CD4-positive, alpha-beta memory T cell (primary cell): ENCODE measurements around the gene FOXO6. TPM values are rescaled to one million over a fixed set of nuclear protein-coding genes. Genes with fewer than 3 reads are reported as not detected.

Source experiments
- CTCF ChIA-PET: fragments of 350-600 bp; sonication (Branson Sonifier 250); formaldehyde crosslinking; loops from one replicate; lab custom pipeline; 2021; ENCODE audit warnings: inconsistent platforms; ENCODE audit not compliant: partially characterized antibody; lab: Charles Lee
- POLR2A ChIA-PET: fragments of 350-600 bp; sonication (Branson Sonifier 250); formaldehyde crosslinking; loops from one replicate; lab custom pipeline; 2021; ENCODE audit not compliant: partially characterized antibody; lab: Charles Lee
- DNase-seq, 5 donors: peaks; one replicate each; pipeline versions ENCODE4 v3.0.0 to v3.0.0-alpha.2; 2020 to 2022; ENCODE audit warnings: mixed read lengths in 1 of 5
- H3K27ac ChIP-seq: one replicate; pipeline ENCODE4 v1.7.0; 2013; ENCODE audit warnings: low read depth, low read length
- H3K27me3 ChIP-seq: 2 replicates; pipeline ENCODE4 v1.7.0; 2013; ENCODE audit warnings: mild to moderate bottlenecking, low read length, moderate library complexity; ENCODE audit not compliant: insufficient read depth
- H3K36me3 ChIP-seq: 2 replicates; pipeline ENCODE4 v1.7.0; 2013; ENCODE audit warnings: mild to moderate bottlenecking, low read length, moderate library complexity; ENCODE audit not compliant: insufficient read depth
- H3K4me1 ChIP-seq: 2 replicates; pipeline ENCODE4 v1.7.0; 2013; ENCODE audit warnings: mild to moderate bottlenecking, low read length, moderate library complexity; ENCODE audit not compliant: insufficient read depth
- H3K4me3 ChIP-seq, 2 donors: one replicate each; pipeline ENCODE4 v1.7.0; 2013; ENCODE audit warnings: low read length in 2 of 2, mild to moderate bottlenecking in 1 of 2
- H3K9me3 ChIP-seq, 2 donors: one replicate each; pipeline ENCODE4 v1.7.0; 2013; ENCODE audit warnings: low read length in 2 of 2, control low read depth in 1 of 2; ENCODE audit not compliant: control insufficient read depth in 1 of 2
- H3K27ac Mint-ChIP-seq, 7 donors: one replicate each; pipeline ENCODE4 v1.8.0; 2020 to 2021; ENCODE audit warnings: mixed read lengths in 7 of 7, mild to moderate bottlenecking in 6 of 7, inconsistent platforms in 3 of 7, moderate library complexity in 3 of 7
- H3K27me3 Mint-ChIP-seq, 2 donors: one replicate each; pipeline ENCODE4 v1.8.0; 2020 to 2021; ENCODE audit warnings: mixed read lengths in 2 of 2
- H3K36me3 Mint-ChIP-seq, 2 donors: one replicate each; pipeline ENCODE4 v1.8.0; 2020 to 2021; ENCODE audit warnings: mixed read lengths in 2 of 2, inconsistent platforms in 1 of 2, mild to moderate bottlenecking in 1 of 2
- H3K4me1 Mint-ChIP-seq, 4 donors: one replicate each; pipeline ENCODE4 v1.8.0; 2020 to 2021; ENCODE audit warnings: mixed read lengths in 4 of 4, mild to moderate bottlenecking in 1 of 4
- H3K4me3 Mint-ChIP-seq, 8 donors: one replicate each; pipeline ENCODE4 v1.8.0; 2020 to 2021; ENCODE audit warnings: mixed read lengths in 8 of 8, mild to moderate bottlenecking in 7 of 8, moderate library complexity in 6 of 8, inconsistent platforms in 3 of 8
- H3K9me3 Mint-ChIP-seq, 8 donors: one replicate each; pipeline ENCODE4 v1.8.0; 2020 to 2021; ENCODE audit warnings: mixed read lengths in 8 of 8, mild to moderate bottlenecking in 5 of 8, inconsistent platforms in 3 of 8, moderate library complexity in 1 of 8
- intact Hi-C: fragments of 100-400 bp; cut with micrococcal nuclease; formaldehyde crosslinking; loops from one replicate; pipeline ENCODE4 v1.15.1; 2023
- polyA plus RNA-seq, 2 donors: library from polyadenylated mRNA; unstranded; fragments of 300-500 nt; fragmentation: Illumina TruSeq; gene quantifications; one replicate each; pipeline ENCODE4 v1.2.3, GENCODE V29; 2021
- total RNA-seq, 2 experiments: library from RNA; stranded (reverse); gene quantifications; one replicate each; pipeline ENCODE4 v1.2.3, GENCODE V29; 2021

FOXO6 gene
- total and polyA plus RNA-seq, 4 experiments from 2014 or later: not detected

DNA sequence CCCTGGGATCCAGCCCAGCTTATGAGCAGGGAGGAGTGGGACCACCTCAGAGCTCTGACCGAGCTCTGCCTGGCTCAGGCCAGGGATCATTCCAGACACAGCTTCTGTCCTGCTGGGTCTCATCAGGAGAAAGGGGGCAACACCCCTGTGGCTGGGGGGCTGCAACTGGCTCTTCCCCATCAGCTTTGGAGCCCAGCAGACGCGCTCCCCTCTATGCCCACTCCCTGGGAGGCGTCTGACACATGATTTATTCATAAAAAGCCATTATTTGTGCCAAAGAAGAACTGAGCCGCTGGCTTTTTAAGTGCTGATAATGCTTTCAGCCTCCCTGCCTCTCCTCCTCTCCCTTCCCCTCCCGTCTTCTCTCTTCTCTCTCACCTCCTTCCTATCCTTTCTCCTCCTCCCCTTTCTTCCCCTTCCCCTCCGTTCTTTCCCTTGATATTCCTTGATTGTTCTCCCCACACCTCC is 25.0 kb downstream of the FOXO6 start:
- no peaks in the 10 kb centered on the region for H3K36me3 ChIP-seq
- peaks cover 6 to 14% (median 10%) of the 10 kb centered on the region in 4 donors for H3K4me1 Mint-ChIP-seq
- H3K27me3 ChIP-seq: peaks cover 3% of the 10 kb centered on the region
- ChIA-PET CTCF (no interaction called here), POLR2A (interaction anchor here (0.9 kb wide), 1 partner anchor 19 kb away, joined by 3 read pairs; no protein-coding TSS in a partner anchor)
- no peak overlapping the region for H3K27ac ChIP-seq
- H3K4me3 ChIP-seq: no peak overlapping the region
- intact Hi-C loops: no loop called here
- peaks cover 0 to 2% of the 10 kb centered on the region in 2 donors for H3K36me3 Mint-ChIP-seq
- peaks cover 31 to 34% of the 10 kb centered on the region in 2 donors for H3K27me3 Mint-ChIP-seq
- peaks cover 0 to 4% (median 0%) of the 10 kb centered on the region in 8 donors for H3K9me3 Mint-ChIP-seq
- no peaks in the 10 kb centered on the region for H3K9me3 ChIP-seq
- peaks cover 16% of the 10 kb centered on the region for H3K4me1 ChIP-seq
- H3K27ac Mint-ChIP-seq: no peak overlapping the region
- H3K4me3 Mint-ChIP-seq: no peak overlapping the region
- DNase-seq: no peak

DNA sequence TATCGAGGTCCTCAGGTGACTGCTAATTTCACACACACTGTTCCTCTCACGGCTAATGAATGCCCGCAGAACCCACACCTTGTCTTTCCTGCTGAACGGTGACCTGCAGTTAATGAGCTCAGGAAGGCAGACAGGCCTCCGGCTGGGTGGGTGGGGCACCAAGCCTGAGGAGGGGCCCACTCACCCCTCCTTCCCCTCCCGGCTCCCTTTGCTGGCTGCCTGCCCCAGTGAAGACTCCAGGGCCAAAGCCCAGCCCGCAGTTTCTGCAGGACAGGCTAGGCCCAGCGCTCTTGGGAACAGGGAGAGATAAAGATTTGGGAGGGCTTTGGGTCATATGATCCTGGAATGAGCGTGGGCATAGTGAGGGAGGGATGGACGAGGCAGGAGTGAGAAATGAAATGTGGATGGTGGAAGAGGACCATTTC is 26.4 kb downstream of the FOXO6 start:
- intact Hi-C loops: no loop called here
- Histone ChIP-seq H3K9me3 (no peaks in the 10 kb centered on the region), H3K27ac (no peak overlapping the region), H3K4me3 (no peak overlapping the region), H3K4me1 (peaks cover 10% of the 10 kb centered on the region), H3K27me3 (peaks cover 3% of the 10 kb centered on the region), H3K36me3 (no peaks in the 10 kb centered on the region)
- H3K27me3 Mint-ChIP-seq: peaks cover 29 to 35% of the 10 kb centered on the region in 2 donors
- no peak for DNase-seq
- no peak overlapping the region for H3K4me3 Mint-ChIP-seq
- H3K4me1 Mint-ChIP-seq: peaks cover 6 to 11% (median 8%) of the 10 kb centered on the region in 4 donors
- POLR2A ChIA-PET: no interaction called here
- CTCF ChIA-PET: no interaction called here
- no peak overlapping the region for H3K27ac Mint-ChIP-seq
- peaks cover 0 to 2% of the 10 kb centered on the region in 2 donors for H3K36me3 Mint-ChIP-seq
- H3K9me3 Mint-ChIP-seq: peaks cover 0 to 4% (median 0%) of the 10 kb centered on the region in 8 donors

DNA sequence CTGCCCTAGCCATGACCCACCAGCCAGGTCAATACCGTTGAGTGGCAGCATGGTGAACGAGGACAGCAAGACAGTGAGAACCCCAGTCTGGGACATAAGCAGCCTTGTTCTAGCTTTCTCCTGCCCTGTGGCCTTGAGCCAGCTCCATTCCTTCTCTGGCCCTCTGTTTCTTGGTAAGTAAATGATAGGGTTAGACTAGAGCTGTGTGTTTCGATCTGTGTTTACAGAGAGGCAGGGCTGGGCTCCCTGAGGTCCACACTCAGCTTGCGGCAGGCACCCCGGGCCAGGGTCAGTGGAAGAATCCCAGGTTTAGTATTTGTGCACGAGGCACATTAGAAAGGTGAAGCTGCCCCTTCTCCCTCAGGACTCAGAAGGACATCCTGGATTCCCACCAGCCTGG is 27.3 kb downstream of the FOXO6 start:
- ChIA-PET CTCF (no interaction called here), POLR2A (no interaction called here)
- no peak overlapping the region for H3K4me3 Mint-ChIP-seq
- Histone ChIP-seq H3K36me3 (no peaks in the 10 kb centered on the region), H3K27ac (no peak overlapping the region), H3K4me3 (no peak overlapping the region), H3K27me3 (peaks cover 3% of the 10 kb centered on the region), H3K9me3 (no peaks in the 10 kb centered on the region), H3K4me1 (peaks cover 2% of the 10 kb centered on the region)
- H3K27me3 Mint-ChIP-seq: peaks cover 24 to 30% of the 10 kb centered on the region in 2 donors
- no peak for DNase-seq
- intact Hi-C loops: no loop called here
- no peak overlapping the region for H3K27ac Mint-ChIP-seq
- peaks cover 2 to 3% (median 3%) of the 10 kb centered on the region in 4 donors for H3K4me1 Mint-ChIP-seq
- H3K9me3 Mint-ChIP-seq: peaks cover 0 to 4% (median 0%) of the 10 kb centered on the region in 8 donors
- no peaks in the 10 kb centered on the region for H3K36me3 Mint-ChIP-seq

DNA sequence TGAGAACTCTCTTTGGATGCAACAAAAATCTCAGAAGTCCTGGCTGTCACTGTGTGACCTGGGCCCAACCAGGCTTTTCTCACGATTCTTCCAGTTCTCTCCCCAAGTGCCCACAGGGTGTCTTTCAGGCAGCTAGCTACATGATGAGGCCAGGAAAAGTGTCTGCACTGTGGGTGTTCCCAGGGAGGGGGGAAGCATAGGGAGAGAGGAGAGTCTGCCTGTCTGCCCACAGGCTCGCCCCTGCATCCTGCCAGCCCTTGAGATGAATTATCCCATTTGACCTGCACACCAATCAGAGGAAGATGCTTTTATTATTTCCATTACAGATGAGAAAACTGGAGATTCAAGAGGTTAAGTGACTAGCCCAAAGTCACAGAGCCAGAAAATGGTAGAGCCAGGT is 27.8 kb downstream of the FOXO6 start:
- Mint-ChIP-seq H3K27me3 (peaks cover 20 to 26% of the 10 kb centered on the region in 2 donors), H3K9me3 (peaks cover 0 to 4% (median 0%) of the 10 kb centered on the region in 8 donors), H3K4me3 (no peak overlapping the region), H3K36me3 (no peaks in the 10 kb centered on the region), H3K4me1 (no peaks in the 10 kb centered on the region), H3K27ac (no peak overlapping the region)
- no peak overlapping the region for H3K4me3 ChIP-seq
- ChIA-PET POLR2A (no interaction called here), CTCF (no interaction called here)
- DNase-seq: no peak
- no peaks in the 10 kb centered on the region for H3K9me3 ChIP-seq
- no peaks in the 10 kb centered on the region for H3K36me3 ChIP-seq
- no peak overlapping the region for H3K27ac ChIP-seq
- peaks cover 3% of the 10 kb centered on the region for H3K27me3 ChIP-seq
- intact Hi-C loops: no loop called here
- no peaks in the 10 kb centered on the region for H3K4me1 ChIP-seq

DNA sequence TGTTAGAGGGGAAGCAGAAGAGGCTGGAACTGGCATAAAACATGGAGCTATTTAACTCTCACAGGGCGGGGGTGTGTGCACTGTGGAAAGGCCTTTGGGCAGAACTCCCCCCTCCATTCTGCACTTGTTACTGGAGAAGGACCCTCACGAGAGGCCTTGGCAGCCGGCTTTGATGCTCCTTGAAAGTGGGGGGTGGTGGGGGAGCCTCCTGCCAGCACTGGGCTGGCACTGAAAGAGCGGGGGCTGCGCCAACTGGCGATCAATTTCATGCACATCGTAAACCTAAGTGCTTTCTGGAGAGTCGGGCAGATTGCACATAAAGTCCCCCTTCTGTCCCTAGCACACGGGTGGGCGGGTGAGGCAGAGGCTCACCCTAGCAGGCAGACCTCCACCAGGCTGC is 28.9 kb downstream of the FOXO6 start:
- Histone ChIP-seq H3K36me3 (no peaks in the 10 kb centered on the region), H3K9me3 (no peaks in the 10 kb centered on the region), H3K27me3 (no peaks in the 10 kb centered on the region), H3K27ac (no peak overlapping the region), H3K4me3 (no peak overlapping the region), H3K4me1 (no peaks in the 10 kb centered on the region)
- POLR2A ChIA-PET: no interaction called here
- no peaks in the 10 kb centered on the region for H3K36me3 Mint-ChIP-seq
- no peaks in the 10 kb centered on the region for H3K4me1 Mint-ChIP-seq
- no peak for DNase-seq
- CTCF ChIA-PET: no interaction called here
- H3K4me3 Mint-ChIP-seq: no peak overlapping the region
- H3K27me3 Mint-ChIP-seq: peaks cover 8 to 19% of the 10 kb centered on the region in 2 donors
- no peak overlapping the region for H3K27ac Mint-ChIP-seq
- intact Hi-C loops: no loop called here
- peaks cover 0 to 2% (median 0%) of the 10 kb centered on the region in 8 donors for H3K9me3 Mint-ChIP-seq

DNA sequence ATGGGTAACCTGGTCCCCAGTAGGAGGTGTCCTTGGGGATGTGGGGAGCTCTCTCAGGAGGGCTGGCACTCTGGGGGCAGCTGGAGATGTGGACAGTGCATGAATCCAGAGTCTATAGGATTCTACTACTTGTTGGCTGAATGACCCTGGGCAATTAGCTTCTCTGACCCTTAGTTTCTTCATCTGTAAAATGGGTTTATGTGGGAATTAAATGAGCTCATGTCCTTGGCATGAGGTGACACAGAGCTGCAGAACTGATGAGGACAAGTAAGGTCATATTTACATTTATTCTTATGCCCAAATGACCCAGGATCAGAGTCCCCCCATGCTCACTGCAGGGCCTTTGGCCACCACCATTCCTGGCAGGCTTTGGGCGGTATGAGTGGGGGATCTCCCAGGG is 29.3 kb downstream of the FOXO6 start:
- Mint-ChIP-seq H3K9me3 (peaks cover 0 to under 1% (median 0%) of the 10 kb centered on the region in 8 donors), H3K4me3 (no peak overlapping the region)

DNA sequence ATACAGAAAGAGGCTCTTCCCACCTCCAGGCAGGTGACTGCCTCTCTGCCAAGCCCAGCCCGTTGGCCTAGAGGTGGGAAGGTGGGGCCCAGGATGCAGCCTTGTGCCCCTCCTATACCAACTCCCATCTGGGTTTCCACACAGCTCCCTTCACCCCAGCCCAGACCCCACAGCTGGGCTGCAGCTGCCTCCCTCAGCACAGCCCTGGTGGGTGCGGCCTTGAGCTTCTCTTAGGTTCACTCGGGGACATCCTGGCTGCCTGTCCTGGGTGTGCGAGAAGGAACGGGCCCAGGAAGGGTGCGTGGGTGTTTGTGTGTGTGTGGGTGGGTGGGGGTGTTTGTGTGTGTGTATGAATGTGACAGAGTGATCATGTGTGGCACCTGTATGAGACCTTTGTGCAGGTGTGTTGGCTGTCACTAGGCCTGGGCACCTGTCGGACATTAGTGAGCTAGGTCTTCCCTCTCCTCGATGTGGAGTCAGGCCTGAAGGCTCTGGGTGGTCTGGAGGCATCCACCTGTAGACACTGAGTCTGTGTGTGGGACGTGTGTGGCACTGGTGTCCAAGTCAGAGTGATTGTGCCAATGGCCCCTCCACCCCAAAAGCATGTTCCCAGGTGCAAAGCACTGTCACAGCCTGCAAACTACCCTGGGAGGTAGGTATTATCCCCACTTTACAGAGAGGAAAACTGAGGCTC is 30.7 kb downstream of the FOXO6 start:
- Histone ChIP-seq H3K4me1 (no peaks in the 10 kb centered on the region), H3K36me3 (no peaks in the 10 kb centered on the region), H3K27me3 (no peaks in the 10 kb centered on the region), H3K4me3 (no peak overlapping the region), H3K9me3 (no peaks in the 10 kb centered on the region), H3K27ac (no peak overlapping the region)
- Mint-ChIP-seq H3K4me3 (no peak overlapping the region), H3K27ac (no peak overlapping the region), H3K4me1 (peaks cover 0 to 5% (median 1%) of the 10 kb centered on the region in 4 donors), H3K9me3 (peaks cover 0 to 2% (median 0%) of the 10 kb centered on the region in 8 donors), H3K36me3 (no peaks in the 10 kb centered on the region), H3K27me3 (peaks cover 12 to 30% of the 10 kb centered on the region in 2 donors)
- ChIA-PET CTCF (no interaction called here), POLR2A (no interaction called here)
- no peak for DNase-seq
- intact Hi-C loops: no loop called here

More for the DNA sequence above, 29.3 kb downstream of the FOXO6 start:
- CTCF ChIA-PET: no interaction called here
- Mint-ChIP-seq H3K36me3 (no peaks in the 10 kb centered on the region), H3K27ac (no peak overlapping the region), H3K4me1 (peaks cover 0 to 2% (median under 1%) of the 10 kb centered on the region in 4 donors), H3K27me3 (peaks cover 9 to 19% of the 10 kb centered on the region in 2 donors)
- no peaks in the 10 kb centered on the region for H3K9me3 ChIP-seq
- no peaks in the 10 kb centered on the region for H3K36me3 ChIP-seq
- intact Hi-C loops: no loop called here
- H3K27ac ChIP-seq: no peak overlapping the region
- H3K4me3 ChIP-seq: no peak overlapping the region
- POLR2A ChIA-PET: no interaction called here
- no peaks in the 10 kb centered on the region for H3K4me1 ChIP-seq
- no peak for DNase-seq
- no peaks in the 10 kb centered on the region for H3K27me3 ChIP-seq
